Keratinocyte (primary cell): Measurements from ENCODE around the gene TAF1B. TPM values are rescaled to one million over a fixed set of nuclear protein-coding genes. Genes with fewer than 3 reads are reported as not detected.
"Not testable (repeated sequence)": the region's sequence is repeated elsewhere in the genome, so short reads cannot be mapped to it uniquely, and the experiment has no call there.

Source experiments
- DNase-seq: peaks from one replicate; pipeline ENCODE4 v3.0.0-alpha.2; 2011; ENCODE audit warnings: low read depth, missing footprints, low spot score
- FAIRE-seq: peaks from 2 replicates; lab custom pipeline; 2011; peaks lifted over from hg19 to GRCh38; lab: Jason Lieb, UNC
- H2AFZ ChIP-seq: 2 replicates; pipeline ENCODE4 v1.6.0; 2012; ENCODE audit warnings: low read length, control low read depth, inconsistent platforms; ENCODE audit not compliant: control insufficient read depth
- H3K27ac ChIP-seq: 2 replicates; pipeline ENCODE4 v1.5.1; 2011; ENCODE audit warnings: low read length; ENCODE audit not compliant: control insufficient read depth, insufficient read depth
- H3K27me3 ChIP-seq: 3 replicates; pipeline ENCODE4 v1.6.0; 2011; ENCODE audit warnings: low read length; ENCODE audit not compliant: control insufficient read depth, insufficient read depth; ENCODE audit errors: extremely low read depth
- H3K36me3 ChIP-seq, 2 experiments: 2 replicates in 1 of 2; 3 replicates in 1 of 2; pipeline ENCODE4 v1.5.1; 2011; ENCODE audit warnings: low read length in 2 of 2, mild to moderate bottlenecking in 1 of 2; ENCODE audit not compliant: control insufficient read depth in 2 of 2, insufficient read depth in 2 of 2; ENCODE audit errors: extremely low read depth in 1 of 2
- H3K4me1 ChIP-seq: 3 replicates; pipeline ENCODE4 v1.5.1; 2011; ENCODE audit warnings: low read length; ENCODE audit not compliant: control insufficient read depth, insufficient read depth; ENCODE audit errors: extremely low read depth
- H3K4me2 ChIP-seq: 3 replicates; pipeline ENCODE4 v1.6.0; 2011; ENCODE audit warnings: low read depth, low read length; ENCODE audit not compliant: control insufficient read depth, insufficient read depth; ENCODE audit errors: extremely low read depth
- H3K4me3 ChIP-seq, 3 experiments: fragments of 200-600 bp in 1 of 3; sonication (generic) in 1 of 3; 2 replicates in 2 of 3; 3 replicates in 1 of 3; pipeline ENCODE4 v1.5.1; 2011 to 2016; ENCODE audit warnings: low read length in 3 of 3, mild to moderate bottlenecking in 3 of 3, control low read depth in 2 of 3, inconsistent platforms in 1 of 3, low read depth in 1 of 3, mixed read lengths in 1 of 3, mixed run types in 1 of 3, moderate library complexity in 1 of 3; ENCODE audit not compliant: control insufficient read depth in 2 of 3, insufficient read depth in 2 of 3; ENCODE audit errors: extremely low read depth in 1 of 3
- H3K79me2 ChIP-seq: 2 replicates; pipeline ENCODE4 v1.6.0; 2012; ENCODE audit warnings: low read length; ENCODE audit not compliant: control insufficient read depth, insufficient read depth
- H3K9ac ChIP-seq: 3 replicates; pipeline ENCODE4 v1.6.0; 2011; ENCODE audit warnings: low read length; ENCODE audit not compliant: control insufficient read depth, insufficient read depth; ENCODE audit errors: extremely low read depth
- H3K9me1 ChIP-seq: 3 replicates; pipeline ENCODE4 v1.6.0; 2011; ENCODE audit warnings: low read length; ENCODE audit not compliant: control insufficient read depth, insufficient read depth; ENCODE audit errors: extremely low read depth
- H3K9me3 ChIP-seq: 2 replicates; pipeline ENCODE4 v1.5.1; 2012; ENCODE audit warnings: low read depth, low read length; ENCODE audit not compliant: control insufficient read depth
- H4K20me1 ChIP-seq: 3 replicates; pipeline ENCODE4 v1.6.0; 2011; ENCODE audit warnings: low read length; ENCODE audit not compliant: control insufficient read depth, insufficient read depth; ENCODE audit errors: extremely low read depth
- CTCF ChIP-seq, 3 experiments: IDR thresholded peaks in 1 of 3; conservative IDR thresholded peaks in 1 of 3; optimal IDR thresholded peaks in 1 of 3; 2 replicates in 2 of 3; 3 replicates in 1 of 3; pipeline versions ENCODE3 to v1.5.1; 2011; ENCODE audit warnings: low read length in 3 of 3, mild to moderate bottlenecking in 3 of 3, moderate library complexity in 2 of 3, control low read depth in 1 of 3, inconsistent platforms in 1 of 3; ENCODE audit not compliant: insufficient read depth in 2 of 3; ENCODE audit errors: extremely low read depth in 1 of 3
- EZH2 ChIP-seq: IDR thresholded peaks from one replicate; pipeline ENCODE4 v1.6.1; 2012; ENCODE audit warnings: inconsistent platforms, mild to moderate bottlenecking, low read length, moderate library complexity
- dilution Hi-C: fragments of 300-500 bp; cut with MboI; formaldehyde crosslinking; loops from one replicate; pipeline ENCODE4 v1.7.0; 2020; ENCODE audit warnings: low sequenced_read_pairs; ENCODE audit not compliant: extremely low pct_ligation_motif_present
- polyA plus RNA-seq, 5 experiments: library from polyadenylated mRNA; depleted of rRNA in 3 of 5; stranded (reverse) in 3 of 5; stranded (forward) in 1 of 5; unstranded in 1 of 5; fragments of >200 nt; gene quantifications; 1 replicate in 1 of 5; 2 replicates in 3 of 5; 3 replicates in 1 of 5; pipeline versions ENCODE4 v1.2.1 to v1.2.3, GENCODE V29; 2011 to 2012; ENCODE audit warnings: missing spikeins in 2 of 5, low read depth in 1 of 5, low replicate concordance in 1 of 5

The TAF1B gene
- polyA plus RNA-seq, 1 donor (not counting 4 experiments of a cell fraction or from before 2014, with no cell fraction given): 16.5 TPM

DNA sequence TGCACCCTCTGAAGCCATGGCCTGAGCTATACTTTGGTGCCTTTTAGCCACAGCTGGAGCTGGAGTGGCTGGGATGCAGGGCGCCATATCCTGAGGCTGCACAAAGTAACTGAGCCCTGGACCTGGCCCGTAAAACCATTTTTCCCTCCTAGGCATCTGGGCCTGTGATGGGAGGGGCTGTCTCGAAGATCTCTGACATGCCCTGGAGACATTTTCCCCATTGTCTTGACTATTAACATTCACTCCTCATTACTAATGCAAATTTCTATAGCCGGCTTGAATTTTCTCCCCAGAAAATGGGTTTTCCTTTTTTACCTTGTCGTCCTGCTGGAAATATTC, 15.4 kb downstream of the TAF1B start:
- DNase-seq (no peak), FAIRE-seq (no peak)
- Histone ChIP-seq H3K9me1 (no peaks in the 10 kb centered on the region), H3K4me2 (no peak overlapping the region), H3K4me3 (no peak overlapping the region), H2AFZ (no peak overlapping the region), H4K20me1 (no peaks in the 10 kb centered on the region), H3K4me1 (no peaks in the 10 kb centered on the region), H3K9ac (no peak overlapping the region), H3K27ac (no peak overlapping the region), H3K27me3 (no peaks in the 10 kb centered on the region), H3K79me2 (no peaks in the 10 kb centered on the region), H3K9me3 (peaks cover 9% of the 10 kb centered on the region), H3K36me3 (peaks cover 14 to 25% of the 10 kb centered on the region in 2 experiments)
- TF ChIP-seq CTCF (optimal IDR thresholded peaks at IDR 0.05 in 1 of 3, IDR thresholded peaks at IDR 0.05 in 1 of 3, conservative IDR thresholded peaks at IDR 0.05 in 1 of 3; ENCODE audit: extremely low read depth in 1 of 3, insufficient read depth in 2 of 3, low read length in 3 of 3): no peak
- TF ChIP-seq EZH2: no peak
- dilution Hi-C loops: no loop called here

DNA sequence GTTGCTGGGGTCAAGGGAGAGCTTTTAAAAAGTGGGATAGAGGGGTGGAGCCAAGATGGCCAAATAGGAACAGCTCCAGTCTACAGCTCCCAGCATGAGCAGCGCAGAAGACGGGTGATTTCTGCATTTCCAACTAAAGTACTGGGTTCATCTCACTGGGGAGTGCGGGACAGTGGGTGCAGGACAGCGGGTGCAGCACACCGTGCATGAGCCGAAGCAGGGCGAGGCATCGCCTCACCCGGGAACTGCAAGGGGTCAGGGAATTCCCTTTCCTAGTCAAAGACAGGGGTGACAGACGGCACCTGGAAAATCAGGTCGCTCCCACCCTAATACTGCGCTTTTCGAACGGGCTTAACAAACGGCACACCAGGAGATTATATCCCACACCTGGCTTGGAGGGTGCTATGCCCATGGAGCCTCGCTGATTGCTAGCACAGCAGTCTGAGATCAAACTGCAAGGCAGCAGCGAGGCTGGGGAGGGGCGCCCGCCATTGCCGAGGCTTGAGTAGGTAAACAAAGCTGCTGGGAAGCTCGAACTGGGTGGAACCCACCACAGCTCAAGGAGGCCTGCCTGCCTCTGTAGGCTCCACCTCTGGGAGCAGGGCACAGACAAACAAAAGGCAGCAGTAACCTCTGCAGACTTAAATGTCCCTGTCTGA, 17.8 kb downstream of the TAF1B start:
- dilution Hi-C loops, H3K4me1 ChIP-seq, H3K79me2 ChIP-seq, H3K9me1 ChIP-seq, H4K20me1 ChIP-seq, H3K4me3 ChIP-seq, FAIRE-seq, H3K4me2 ChIP-seq, H3K9me3 ChIP-seq, H2AFZ ChIP-seq, H3K27ac ChIP-seq, H3K9ac ChIP-seq, H3K27me3 ChIP-seq, DNase-seq: not testable (repeated sequence)
- peaks cover 6 to 22% of the 10 kb centered on the region in 2 experiments for H3K36me3 ChIP-seq

DNA sequence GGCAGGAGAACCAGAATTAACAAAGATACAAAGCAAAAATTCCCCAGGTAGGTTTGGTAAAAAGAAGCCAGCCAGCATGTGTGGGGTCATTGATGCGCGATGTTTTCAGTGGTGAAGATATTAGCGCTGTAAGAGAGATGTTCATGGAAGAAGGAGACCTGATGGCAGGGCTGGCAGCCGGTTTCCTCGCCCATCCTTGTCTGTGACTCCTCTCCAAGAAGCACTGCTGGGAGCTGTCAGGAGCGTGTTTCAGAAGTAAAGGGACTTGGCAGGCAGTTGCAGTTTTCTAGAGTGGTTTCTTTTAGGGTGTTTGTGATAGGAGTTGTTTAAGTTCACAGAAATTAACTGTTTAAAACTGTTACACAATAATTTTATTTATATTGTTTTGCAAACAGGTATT, 24.6 kb downstream of the TAF1B start:
- Histone ChIP-seq H3K36me3 (peaks cover 0 to 22% of the 10 kb centered on the region in 2 experiments), H3K79me2 (no peaks in the 10 kb centered on the region), H3K4me1 (no peaks in the 10 kb centered on the region), H3K4me3 (no peak overlapping the region), H3K27me3 (no peaks in the 10 kb centered on the region), H3K9ac (no peak overlapping the region), H2AFZ (no peak overlapping the region), H3K27ac (no peak overlapping the region), H3K9me1 (no peaks in the 10 kb centered on the region), H3K4me2 (no peak overlapping the region), H4K20me1 (no peaks in the 10 kb centered on the region), H3K9me3 (no peaks in the 10 kb centered on the region)
- no peak for DNase-seq
- no peak for FAIRE-seq
- dilution Hi-C loops: no loop called here
- TF ChIP-seq CTCF (optimal IDR thresholded peaks at IDR 0.05 in 1 of 3, IDR thresholded peaks at IDR 0.05 in 1 of 3, conservative IDR thresholded peaks at IDR 0.05 in 1 of 3; ENCODE audit: extremely low read depth in 1 of 3, insufficient read depth in 2 of 3, low read length in 3 of 3): no peak
- TF ChIP-seq EZH2: no peak
